HCT116 (cell line): ENCODE data around the gene ABI3. TPM values are rescaled to one million over a fixed set of nuclear protein-coding genes. Genes with fewer than 3 reads are reported as not detected.

ENCODE experiments used
- ATAC-seq: fragments of 200-7000 bp; cut with Tn5 transposase; 2 replicates; pipeline ENCODE4 v1.9.1; 2020; ENCODE audit warnings: mild to moderate bottlenecking, moderate library complexity
- BruUV-seq: library from RNA; stranded (reverse); fragments of 400-500 nt; replicated peaks from 2 replicates; lab custom pipeline; 2021; lab: Mats Ljungman, UMichigan
- CTCF ChIA-PET: fragments of 300-600 bp; sonication (Branson Sonifier 250); formaldehyde crosslinking; loops from one replicate; lab custom pipeline; 2021; ENCODE audit warnings: antibody characterized with exemption; lab: Charles Lee
- POLR2A ChIA-PET: fragments of 300-600, 350-600 bp; sonication (Branson Sonifier 250); formaldehyde crosslinking; loops from one replicate; lab custom pipeline; 2021; ENCODE audit warnings: antibody characterized with exemption; lab: Charles Lee
- RAD21 ChIA-PET, 2 experiments: fragments of 300-600 bp; sonication (Branson Sonifier 250); formaldehyde crosslinking; loops; one replicate each; lab custom pipeline; 2023; ENCODE audit warnings: low total read pairs in 2 of 2; ENCODE audit not compliant: uncharacterized antibody in 2 of 2, unreplicated experiment in 2 of 2, low non-redundant PET in 1 of 2; lab: Charles Lee
- DNase-seq: peaks from one replicate; pipeline ENCODE4 v3.0.0-alpha.2; 2010; ENCODE audit warnings: low read depth, low spot score
- H2AFZ ChIP-seq: fragments of 200-600 bp; shearing (Covaris generic), sonication (generic); 2 replicates; pipeline ENCODE4 v1.6.1; 2017; ENCODE audit warnings: low read depth, mixed run types, mixed read lengths, antibody characterized with exemption, low read length; ENCODE audit not compliant: poor library complexity, severe bottlenecking
- H3K27ac ChIP-seq: 2 replicates; pipeline ENCODE4 v1.5.1; 2012; ENCODE audit warnings: low read depth, low read length
- H3K27me3 ChIP-seq: fragments of 200-600 bp; sonication (generic); 2 replicates; pipeline ENCODE4 v1.6.1; 2016; ENCODE audit warnings: mixed run types, low read length, mixed read lengths; ENCODE audit not compliant: insufficient read depth
- H3K36me3 ChIP-seq, 2 experiments: fragments of 200-500 bp in 1 of 2; fragments of 200-600 bp in 1 of 2; sonication (Bioruptor generic) in 1 of 2; sonication (generic) in 1 of 2; 2 replicates each; pipeline versions ENCODE4 v1.5.1 to v1.6.1; 2014 to 2016; ENCODE audit warnings: low read length in 2 of 2, inconsistent platforms in 1 of 2, mixed read lengths in 1 of 2, mixed run types in 1 of 2; ENCODE audit not compliant: insufficient read depth in 2 of 2, control insufficient read depth in 1 of 2
- H3K4me1 ChIP-seq, 2 experiments: fragments of 200-600 bp in 1 of 2; sonication (generic) in 1 of 2; 2 replicates each; pipeline versions ENCODE4 v1.5.1 to v1.6.1; 2012 to 2017; ENCODE audit warnings: low read length in 2 of 2, inconsistent platforms in 1 of 2, mild to moderate bottlenecking in 1 of 2, mixed read lengths in 1 of 2, mixed run types in 1 of 2, moderate library complexity in 1 of 2; ENCODE audit not compliant: insufficient read depth in 2 of 2, control insufficient read depth in 1 of 2
- H3K4me2 ChIP-seq: fragments of 200-600 bp; sonication (generic); 2 replicates; pipeline ENCODE4 v1.6.1; 2017; ENCODE audit warnings: mixed run types, low read length, mixed read lengths
- H3K4me3 ChIP-seq, 2 experiments: fragments of 200-600 bp in 1 of 2; sonication (generic) in 1 of 2; replicated peaks in 1 of 2; 2 replicates each; pipeline ENCODE4 v1.5.1; 2011 to 2016; ENCODE audit warnings: low read length in 2 of 2, control low read depth in 1 of 2, low read depth in 1 of 2, mild to moderate bottlenecking in 1 of 2, mixed read lengths in 1 of 2, mixed run types in 1 of 2
- H3K79me2 ChIP-seq: fragments of 200-600 bp; sonication (generic); 2 replicates; pipeline ENCODE4 v1.6.1; 2017; ENCODE audit warnings: mild to moderate bottlenecking, mixed run types, low read length, moderate library complexity, mixed read lengths; ENCODE audit not compliant: insufficient read depth
- H3K9ac ChIP-seq: fragments of 200-600 bp; sonication (generic); 2 replicates; pipeline ENCODE4 v1.6.1; 2016; ENCODE audit warnings: low read length, mixed read lengths
- H3K9me2 ChIP-seq: fragments of 200-600 bp; sonication (generic), shearing (Covaris generic); 2 replicates; pipeline ENCODE4 v1.6.1; 2017; ENCODE audit warnings: mixed run types, mild to moderate bottlenecking, moderate library complexity; ENCODE audit not compliant: insufficient read depth
- H3K9me3 ChIP-seq, 2 experiments: fragments of 200-500 bp in 1 of 2; fragments of 200-600 bp in 1 of 2; sonication (Bioruptor generic) in 1 of 2; sonication (generic) in 1 of 2; 2 replicates each; pipeline ENCODE4 v1.6.1; 2014 to 2017; ENCODE audit warnings: low read length in 2 of 2, mixed read lengths in 2 of 2, inconsistent platforms in 1 of 2, low read depth in 1 of 2, mild to moderate bottlenecking in 1 of 2, mixed run types in 1 of 2, moderate library complexity in 1 of 2; ENCODE audit not compliant: control insufficient read depth in 1 of 2, insufficient read depth in 1 of 2
- H4K20me1 ChIP-seq: fragments of 200-600 bp; sonication (generic), shearing (Covaris generic); 2 replicates; pipeline ENCODE4 v1.6.1; 2017; ENCODE audit warnings: mixed run types, mild to moderate bottlenecking, moderate library complexity; ENCODE audit not compliant: insufficient read depth
- CBX3 ChIP-seq: IDR thresholded peaks from 2 replicates; pipeline ENCODE4 v1.6.1; 2012; ENCODE audit warnings: low read depth
- CEBPB ChIP-seq: IDR thresholded peaks from 2 replicates; pipeline ENCODE4 v1.6.1; 2012; ENCODE audit warnings: low read depth
- CTCF ChIP-seq, 3 experiments: fragments of 200-600 bp in 1 of 3; sonication (generic) in 1 of 3; IDR thresholded peaks in 2 of 3; conservative IDR thresholded peaks in 1 of 3; 2 replicates each; pipeline ENCODE4 v1.5.1; 2012 to 2017; ENCODE audit warnings: low read depth in 2 of 3, low read length in 2 of 3, antibody characterized with exemption in 1 of 3, borderline replicate concordance in 1 of 3, control low read depth in 1 of 3, mild to moderate bottlenecking in 1 of 3, mixed read lengths in 1 of 3, mixed run types in 1 of 3, moderate library complexity in 1 of 3; ENCODE audit not compliant: insufficient read depth in 1 of 3
- ELF1 ChIP-seq: IDR thresholded peaks from 2 replicates; pipeline ENCODE4 v1.6.1; 2012; ENCODE audit warnings: low read depth, borderline replicate concordance
- JUND ChIP-seq: IDR thresholded peaks from 2 replicates; pipeline ENCODE4 v1.6.1; 2012
- MAX ChIP-seq: IDR thresholded peaks from 2 replicates; pipeline ENCODE4 v1.6.1; 2012
- SIN3A ChIP-seq: IDR thresholded peaks from 2 replicates; pipeline ENCODE4 v1.6.1; 2012; ENCODE audit warnings: low read depth
- SRF ChIP-seq: IDR thresholded peaks from 2 replicates; pipeline ENCODE4 v1.6.1; 2012; ENCODE audit warnings: low read depth
- ZFX ChIP-seq: fragments of 450-650 bp; IDR thresholded peaks from 2 replicates; pipeline ENCODE4 v1.6.1; 2017
- intact Hi-C: fragments of 100-400 bp; cut with micrococcal nuclease; formaldehyde crosslinking; loops from 2 replicates; pipeline ENCODE4 v1.10.0; 2022
- total RNA-seq: library from RNA; stranded (reverse); gene quantifications from one replicate; pipeline ENCODE4 v1.2.1, GENCODE V29; 2021; ENCODE audit not compliant: unreplicated experiment

ABI3 gene
- total RNA-seq, 1 experiment from 2014 or later: 0.12 TPM

DNA sequence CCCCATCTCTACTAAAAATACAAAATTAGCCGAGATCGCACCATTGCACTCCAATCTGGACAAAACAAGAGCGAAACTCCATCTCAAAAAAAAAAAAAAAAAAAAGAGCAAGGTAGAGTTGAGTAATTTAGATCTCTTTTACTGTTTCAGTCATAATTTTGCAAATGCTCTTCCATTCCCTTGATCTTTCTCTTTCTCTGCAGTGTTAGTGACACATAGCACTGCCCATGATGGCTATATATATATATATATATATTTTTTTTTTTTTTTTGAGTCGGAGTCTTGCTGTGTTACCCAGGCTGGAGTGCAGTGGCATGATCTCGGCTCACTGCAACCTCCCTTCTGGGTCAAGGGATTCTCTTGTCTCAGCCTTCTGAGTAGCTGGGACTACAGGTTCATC, 32.3 kb downstream of the ABI3 start (continued):
- TF ChIP-seq CEBPB: no peak
- no peak for TF ChIP-seq SRF

- ATAC-seq: no peak
Measured at GRCh38 chr17:49244839-49245238, 34.3 kb downstream of the ABI3 start.

More at GRCh38 chr17:49244839-49245238, 34.3 kb downstream of the ABI3 start:
- no peaks in the 10 kb centered on the region for H3K9me3 ChIP-seq
- H3K4me2 ChIP-seq: no peak overlapping the region
- H3K27me3 ChIP-seq: no peaks in the 10 kb centered on the region
- H3K4me3 ChIP-seq: no peak overlapping the region
- TF ChIP-seq CTCF (IDR thresholded peaks at IDR 0.05 in 2 of 3, conservative IDR thresholded peaks at IDR 0.05 in 1 of 3; ENCODE audit: borderline replicate concordance in 1 of 3, insufficient read depth in 1 of 3, low read depth in 2 of 3, low read length in 2 of 3) (no peak), JUND (no peak), CBX3 (no peak), SIN3A (no peak), ZFX (no peak), MAX (no peak), ELF1 (no peak)
- no peak overlapping the region for H3K27ac ChIP-seq
- CTCF ChIA-PET: no interaction called here
- no peaks in the 10 kb centered on the region for H3K36me3 ChIP-seq
- intact Hi-C loops: no loop called here
- no peak overlapping the region for H3K9ac ChIP-seq
- no peaks in the 10 kb centered on the region for H3K79me2 ChIP-seq
- peaks cover 10 to 17% of the 10 kb centered on the region in 2 experiments for H3K4me1 ChIP-seq
- no TSS peak for BruUV-seq
- no peaks in the 10 kb centered on the region for H4K20me1 ChIP-seq
- no peak for DNase-seq
- POLR2A ChIA-PET: no interaction called here
- RAD21 ChIA-PET: no interaction called here
- H2AFZ ChIP-seq: no peak overlapping the region
- no peaks in the 10 kb centered on the region for H3K9me2 ChIP-seq
